Effector CD8-positive, alpha-beta T cell (primary cell): ENCODE measurements around the gene KCTD16.

Source experiments
- DNase-seq: peaks from one replicate; lab custom pipeline; 2025; lab: John Stamatoyannopoulos, UW

Gene KCTD16

DNA sequence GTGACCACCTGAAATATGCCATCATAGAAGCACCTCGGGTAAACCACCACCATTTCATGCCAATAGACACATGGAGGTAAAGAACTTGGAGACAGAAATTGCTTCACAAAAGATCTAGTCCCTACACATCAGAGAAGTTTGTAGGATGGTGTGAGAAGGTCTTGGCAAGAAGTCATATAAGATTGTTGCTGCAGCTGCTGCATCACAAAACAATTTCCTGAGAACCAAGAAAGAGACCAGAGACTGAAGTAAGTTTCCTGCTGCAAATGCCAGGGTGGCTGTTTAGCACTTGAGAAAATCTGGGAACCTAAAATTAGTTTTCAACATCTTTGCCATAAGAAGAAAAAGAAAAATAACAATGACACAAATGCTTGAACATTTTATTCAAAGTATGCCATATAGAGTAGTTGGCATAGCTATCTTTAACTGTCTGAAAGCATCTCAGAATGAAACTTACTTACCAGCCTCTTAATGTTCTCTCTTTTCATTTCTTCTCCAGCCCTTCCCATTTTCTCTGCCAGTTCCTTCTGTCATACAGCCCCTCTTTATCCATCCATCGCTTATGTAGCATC is 114.3 kb downstream of the KCTD16 start:
- DNase-seq: no peak

DNA sequence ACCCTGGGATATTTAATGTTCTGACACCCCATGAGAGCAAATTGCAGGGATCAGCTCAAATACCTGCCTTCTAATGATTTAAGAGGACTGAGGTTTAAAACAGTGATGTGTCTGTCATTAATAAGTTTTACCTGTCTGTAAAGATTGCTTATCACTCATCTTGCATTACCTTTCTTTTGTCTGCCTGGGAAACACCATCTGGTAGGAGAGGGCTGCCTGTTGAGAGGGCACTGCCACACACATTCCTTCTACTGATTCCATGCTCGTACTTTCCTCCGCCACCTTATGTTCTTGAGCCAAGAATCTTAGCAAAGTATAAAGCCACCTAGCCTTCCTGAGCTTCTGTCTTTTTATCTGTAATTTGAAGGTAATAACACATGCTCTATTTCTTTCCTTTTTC is 118.6 kb downstream of the KCTD16 start:
- no peak for DNase-seq

DNA sequence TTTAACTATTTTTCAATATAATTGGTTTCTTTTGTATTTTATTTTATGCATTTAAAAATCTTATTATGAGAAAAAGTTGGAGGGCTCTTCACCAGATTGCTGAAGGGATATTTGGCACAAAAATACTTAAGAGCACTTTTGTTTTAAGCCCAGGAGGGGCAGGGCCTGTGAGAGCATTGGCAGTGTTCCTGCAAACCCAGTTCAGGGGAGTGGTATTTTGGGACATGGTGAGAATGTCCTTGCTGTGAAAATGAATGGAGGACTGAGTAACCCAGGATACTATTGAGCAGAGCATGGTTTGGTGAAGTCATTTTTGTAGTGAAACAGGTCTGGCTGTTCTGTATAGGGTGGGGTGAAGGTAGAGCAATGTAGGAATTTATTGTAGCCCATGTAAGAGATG is 121.4 kb downstream of the KCTD16 start:
- no peak for DNase-seq

DNA sequence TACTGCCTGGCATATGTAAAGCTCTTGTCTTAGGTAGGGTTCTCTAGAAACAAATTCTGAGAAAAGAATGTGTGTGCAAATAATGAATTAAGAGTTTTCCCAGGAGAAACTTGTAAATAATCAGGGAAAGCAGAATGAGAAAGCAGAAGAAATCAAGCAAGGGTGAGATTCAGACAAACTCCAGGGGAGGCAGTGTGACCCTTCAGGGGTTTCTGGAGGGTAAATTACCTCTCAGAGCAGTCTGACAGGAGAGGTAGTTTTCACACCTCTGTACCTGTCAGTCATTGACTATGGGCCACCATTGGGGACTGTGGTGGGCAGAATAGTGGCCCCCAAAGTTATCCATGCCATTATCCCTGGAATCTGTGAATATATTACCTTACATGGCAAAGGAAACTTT is 124.6 kb downstream of the KCTD16 start:
- no peak for DNase-seq

DNA sequence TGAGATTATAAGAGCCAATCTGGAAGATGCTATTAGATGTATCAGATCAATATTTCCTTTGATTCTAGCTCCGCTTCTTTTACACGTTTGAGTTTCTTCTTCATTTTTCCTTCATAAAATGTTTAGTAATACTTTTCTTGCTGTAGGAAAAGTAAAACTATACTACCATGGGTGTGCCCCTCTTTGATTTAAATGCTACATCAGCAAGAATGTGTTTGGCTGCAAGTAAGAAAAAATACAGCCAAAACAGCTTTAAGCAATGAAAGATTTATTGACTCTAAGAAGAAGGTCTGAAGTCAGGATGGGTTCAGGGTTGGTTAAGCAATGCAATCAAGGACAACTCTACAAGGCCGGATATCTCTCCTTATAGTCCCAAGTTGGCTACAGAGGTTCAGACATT is 126.4 kb downstream of the KCTD16 start:
- no peak for DNase-seq

DNA sequence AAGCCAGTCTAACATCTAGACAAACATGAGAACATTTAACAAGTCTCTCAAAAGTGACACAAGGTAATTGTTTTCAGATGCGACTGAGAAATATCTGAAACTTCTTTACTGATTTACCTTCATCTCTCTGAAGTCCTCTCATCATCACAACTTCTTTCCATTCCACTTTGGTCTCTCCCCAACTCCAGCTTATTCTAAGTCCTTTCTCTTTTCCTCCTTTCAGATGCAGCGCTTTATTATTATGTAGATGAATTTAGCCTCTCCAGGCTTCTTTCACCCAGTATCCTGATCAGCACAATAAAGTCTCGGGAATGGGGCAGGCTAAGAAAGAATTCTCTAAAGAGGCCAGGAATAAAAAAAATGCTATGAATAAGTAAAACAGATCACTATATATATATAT is 128.0 kb downstream of the KCTD16 start:
- DNase-seq: no peak

DNA sequence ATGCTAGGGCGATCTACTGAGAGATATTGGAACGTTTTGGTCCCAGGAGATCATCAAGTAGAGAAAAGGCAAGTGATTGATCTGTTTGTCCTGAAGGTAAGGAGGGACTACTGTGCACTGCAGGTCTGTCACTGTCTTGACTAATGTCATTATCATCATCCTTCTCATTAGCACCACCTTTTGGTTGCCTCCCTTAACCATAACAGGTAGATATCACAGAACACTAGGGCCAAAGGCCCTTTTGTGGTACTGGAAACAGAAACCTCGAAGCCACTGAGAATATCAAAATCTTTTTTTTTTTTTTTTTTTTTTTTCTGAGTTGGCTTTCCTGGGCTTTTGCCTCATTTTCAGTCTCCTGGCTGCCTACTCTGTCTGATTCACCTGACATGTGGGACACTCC is 134.0 kb downstream of the KCTD16 start:
- DNase-seq: no peak

DNA sequence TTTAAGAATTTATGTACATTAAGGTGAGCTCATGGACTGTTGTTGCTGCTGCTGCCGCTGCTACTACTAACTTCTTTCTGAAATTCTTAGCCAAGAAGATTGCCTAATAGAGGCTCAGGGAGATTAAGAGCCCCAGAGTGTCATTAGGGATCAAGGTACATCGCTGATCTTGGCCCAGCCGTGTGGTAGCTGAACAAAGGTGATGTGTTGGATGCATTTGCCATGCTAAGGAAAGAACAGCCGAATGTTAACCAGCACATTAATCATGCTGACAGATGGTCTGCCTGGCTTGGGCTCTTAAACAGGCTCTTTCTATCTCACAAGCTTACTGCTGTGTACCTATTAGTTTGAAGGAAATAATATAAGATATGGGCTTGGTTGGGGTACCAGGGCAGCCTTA is 137.1 kb downstream of the KCTD16 start:
- DNase-seq: no peak

DNA sequence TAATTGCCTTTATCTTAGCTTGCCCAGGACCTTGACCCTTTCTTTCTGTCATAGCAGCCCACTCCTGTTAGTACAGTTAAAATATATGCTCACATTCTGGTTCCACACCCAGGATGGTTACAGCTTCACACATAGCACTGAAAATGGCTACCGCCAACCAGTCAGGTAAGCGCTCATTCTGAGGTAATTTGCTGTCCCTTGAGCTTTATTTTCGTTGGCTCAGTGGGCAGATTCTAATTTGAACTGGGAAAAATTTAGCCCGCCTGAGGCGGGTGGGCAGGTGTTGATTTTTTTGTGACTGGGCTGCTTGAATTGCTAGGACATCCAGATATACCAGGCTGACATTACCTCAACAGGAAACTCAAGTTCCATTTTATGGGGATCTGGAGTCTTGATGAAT is 137.5 kb downstream of the KCTD16 start:
- DNase-seq: no peak

DNA sequence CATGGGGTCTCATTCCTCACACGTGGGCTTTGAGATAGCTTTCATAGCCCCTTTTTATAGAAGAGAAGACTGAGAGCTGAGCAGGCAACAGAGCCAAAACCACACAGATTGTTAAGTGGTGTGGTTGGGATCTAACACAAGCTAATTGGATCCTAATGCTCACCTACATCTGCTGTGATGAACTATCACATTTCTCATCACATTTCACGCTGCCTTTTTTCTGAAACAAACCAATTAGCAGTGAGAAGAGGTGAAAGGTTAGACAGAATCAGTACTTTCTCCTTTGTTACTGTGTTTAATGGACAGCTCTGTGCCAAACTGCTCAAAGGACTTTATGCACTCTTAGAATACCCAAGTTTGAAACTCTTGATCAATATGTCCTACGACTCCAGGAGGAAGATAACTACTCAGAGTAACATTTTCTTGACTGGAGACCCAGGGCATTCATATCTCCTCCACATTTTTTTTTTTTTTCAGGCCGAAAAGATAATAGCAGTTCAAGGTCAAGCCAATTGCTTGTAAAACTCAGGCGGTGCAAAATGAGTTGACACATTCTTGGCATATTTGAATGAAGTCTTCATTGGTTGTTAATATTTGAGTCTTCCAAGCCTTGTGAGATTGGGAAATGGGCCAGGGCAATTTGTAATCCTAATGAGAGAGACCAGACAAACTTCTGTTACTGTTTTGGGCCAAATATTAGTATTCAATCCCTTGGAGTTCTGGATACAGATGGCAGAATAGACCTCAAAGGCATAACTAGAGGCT is 138.4 kb downstream of the KCTD16 start:
- no peak for DNase-seq

DNA sequence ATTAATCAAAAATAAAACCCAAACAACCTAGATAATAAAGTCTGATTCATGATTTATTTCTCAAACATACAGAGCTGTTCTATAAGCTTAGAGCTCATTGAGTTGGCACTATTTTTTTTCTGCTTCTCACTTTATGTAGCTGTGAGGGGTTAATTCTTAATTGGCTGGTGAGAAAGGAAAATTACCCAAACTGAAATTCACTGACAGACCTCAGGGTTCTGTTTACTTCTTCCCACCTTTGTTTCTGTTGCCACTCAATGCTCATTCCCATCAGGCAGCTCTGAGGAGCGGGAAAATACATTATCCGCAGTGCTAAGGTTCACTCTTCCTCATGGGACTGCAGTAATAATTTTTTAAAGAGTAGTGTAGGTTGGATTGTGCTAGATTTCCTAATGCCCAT is 139.9 kb downstream of the KCTD16 start:
- no peak for DNase-seq

DNA sequence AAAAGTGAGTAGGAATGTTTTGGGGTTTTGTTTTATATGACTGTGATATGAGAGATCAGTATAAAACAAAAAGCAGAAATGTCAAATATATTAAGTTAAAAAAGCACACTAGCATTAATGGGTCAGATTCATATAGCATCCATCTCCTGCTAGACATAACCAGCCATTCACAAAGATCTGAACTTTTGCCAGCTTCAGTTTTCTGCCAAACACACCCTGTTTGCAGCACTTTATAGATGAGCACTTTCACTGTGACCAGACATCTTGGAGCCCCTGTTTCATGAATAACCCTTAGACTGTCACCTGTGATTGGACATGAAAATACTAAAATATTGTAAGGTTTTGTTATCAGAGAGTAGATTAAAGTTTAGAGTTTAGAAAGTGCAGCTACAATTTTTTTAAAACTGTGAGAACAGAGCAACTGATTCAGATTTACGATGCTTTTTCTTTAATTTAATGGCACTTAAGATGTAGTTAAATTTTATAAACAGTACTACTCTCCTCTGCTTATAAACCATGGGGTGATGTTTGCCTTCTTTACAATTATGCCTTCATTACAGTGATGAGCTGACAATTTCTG is 142.6 kb downstream of the KCTD16 start:
- no peak for DNase-seq

DNA sequence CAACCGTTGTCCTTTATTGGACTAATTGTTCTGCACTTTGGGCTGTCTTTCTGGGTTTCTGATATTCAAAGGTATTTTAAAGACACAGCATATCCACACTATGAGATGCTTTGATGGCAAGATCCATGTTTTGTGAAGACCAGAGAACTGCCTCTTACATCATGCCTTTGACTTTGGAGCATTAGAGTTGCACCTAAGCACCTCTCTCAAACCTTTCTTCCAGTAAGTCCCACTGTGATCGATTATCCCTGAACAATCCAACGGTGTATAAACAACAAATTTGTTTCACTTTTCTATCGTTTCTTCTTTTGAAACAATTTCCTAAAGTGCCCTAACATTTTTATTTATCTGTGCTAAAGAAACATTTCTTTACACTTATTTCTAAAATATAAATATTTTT is 144.4 kb downstream of the KCTD16 start:
- DNase-seq: no peak

DNA sequence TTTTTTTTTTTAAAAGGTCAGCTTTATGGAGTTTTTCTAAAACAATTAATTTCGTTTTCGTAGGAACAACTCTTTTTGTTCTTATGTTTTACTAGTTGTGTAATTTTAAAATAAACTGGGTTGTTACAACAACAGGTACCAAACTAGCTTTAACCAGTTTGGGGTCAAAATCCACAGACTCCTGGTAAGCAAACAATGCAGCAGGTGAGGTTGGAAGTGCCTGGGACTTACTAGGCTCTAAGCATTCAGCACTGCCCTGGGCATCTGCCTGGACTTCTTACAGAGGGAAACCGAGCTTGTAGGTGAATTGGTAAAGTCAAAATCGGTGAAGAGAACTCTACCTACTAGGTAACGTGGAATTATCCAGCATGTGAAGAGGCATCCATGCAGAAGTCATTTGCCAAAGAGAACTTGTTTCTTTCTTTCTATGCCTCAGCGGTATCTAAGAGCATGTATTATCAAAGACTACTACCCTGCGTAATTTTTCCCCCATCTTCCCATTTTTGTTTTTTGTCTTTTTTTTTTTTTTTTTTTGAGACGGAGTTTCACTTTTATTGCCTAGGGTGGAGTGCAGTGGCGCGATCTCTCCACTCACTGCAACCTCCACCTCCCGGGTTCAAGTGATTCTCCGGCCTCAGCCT is 145.4 kb downstream of the KCTD16 start:
- DNase-seq: no peak

DNA sequence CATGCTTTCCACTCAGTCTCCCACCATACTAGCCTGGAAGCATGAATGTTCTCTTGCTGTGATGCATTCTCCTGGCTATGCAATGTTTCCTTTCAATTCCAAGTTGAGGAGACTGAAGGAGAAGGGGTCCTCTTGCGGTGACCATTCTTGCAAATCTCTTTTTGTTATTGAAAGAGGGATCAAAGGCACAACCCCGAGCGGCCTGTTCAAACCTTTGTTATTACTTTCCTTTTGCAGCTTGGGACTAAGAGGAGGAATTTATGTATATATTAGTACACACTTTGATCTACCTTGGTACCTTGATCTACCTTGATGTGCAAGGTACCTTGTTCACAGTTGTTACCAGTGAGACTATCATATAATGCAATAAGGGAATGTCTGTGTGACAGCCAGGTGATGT is 147.3 kb downstream of the KCTD16 start:
- DNase-seq: no peak

DNA sequence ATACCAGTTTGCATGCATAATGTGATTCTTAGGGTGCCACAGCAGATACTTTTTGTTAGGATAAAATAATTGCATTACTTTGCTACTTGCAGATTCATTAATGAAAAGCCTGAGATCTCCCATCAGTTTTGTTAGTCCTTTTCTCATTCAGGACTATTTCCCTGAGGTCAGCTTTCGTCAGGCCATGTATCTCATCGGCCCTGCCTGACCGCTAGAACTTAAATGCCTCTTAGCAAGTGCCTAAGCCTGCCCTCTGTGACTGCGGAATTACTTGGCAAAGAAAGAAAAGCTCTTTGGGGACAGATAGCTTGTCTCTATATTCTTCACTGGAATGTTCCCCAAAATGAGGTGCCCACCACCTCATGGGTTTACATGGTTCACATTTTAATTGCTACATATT is 147.8 kb downstream of the KCTD16 start:
- DNase-seq: no peak

DNA sequence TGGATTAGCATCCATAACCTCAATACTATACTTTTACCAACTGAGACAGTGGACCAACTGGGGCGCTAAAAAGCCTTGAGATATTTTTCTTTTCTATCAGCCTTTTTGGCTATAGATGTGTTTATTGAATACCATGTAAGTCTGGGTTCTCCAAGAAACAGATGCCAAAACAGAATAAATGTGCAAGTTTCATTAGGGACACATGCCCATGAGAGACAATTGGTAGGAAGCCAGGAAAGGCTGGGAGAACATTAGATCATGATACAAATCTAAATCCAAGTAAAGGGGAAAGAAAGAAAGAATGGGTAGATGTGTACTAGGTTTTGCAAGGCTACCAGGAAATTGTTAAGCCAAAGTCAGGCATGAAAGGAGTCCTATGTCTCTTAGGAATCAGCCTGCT is 152.5 kb downstream of the KCTD16 start:
- no peak for DNase-seq

DNA sequence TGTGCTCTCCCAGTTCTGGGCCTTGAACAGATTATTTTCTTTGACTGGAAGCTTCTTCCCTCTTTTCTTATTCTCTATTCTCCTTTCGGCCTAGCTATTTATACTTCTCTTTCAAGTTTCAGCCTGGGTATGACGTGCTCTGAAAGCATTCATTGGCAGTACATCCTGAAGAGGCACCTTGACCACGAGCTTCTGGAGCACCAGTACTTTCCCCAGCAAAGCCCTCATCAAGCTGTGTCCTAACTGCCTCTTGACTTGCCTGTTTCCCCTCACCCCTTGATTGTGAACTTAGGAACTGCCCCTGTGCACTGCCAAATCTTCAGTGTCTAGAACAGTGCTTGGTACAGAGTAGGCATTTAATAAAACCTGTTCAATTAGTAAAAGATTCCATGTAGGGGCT is 154.9 kb downstream of the KCTD16 start:
- DNase-seq: no peak

DNA sequence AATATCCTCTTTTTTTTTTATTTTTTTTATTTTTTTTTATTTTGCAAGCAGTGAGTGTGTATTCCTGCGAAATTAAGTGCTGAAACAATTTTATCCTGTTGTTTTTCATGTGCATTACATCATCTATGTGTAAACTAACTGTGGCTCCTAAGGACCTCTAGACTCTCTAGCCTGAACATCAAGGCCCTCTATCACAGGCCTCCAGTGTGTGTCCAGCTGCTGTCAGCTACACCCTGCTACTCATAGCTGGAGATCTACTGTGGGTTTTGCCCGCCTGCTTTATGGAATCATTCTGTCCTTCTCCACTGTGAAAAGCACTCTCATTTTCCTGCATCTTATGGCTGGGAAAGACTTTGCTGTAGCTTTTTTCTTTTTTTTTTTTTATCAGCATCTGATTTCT is 157.8 kb downstream of the KCTD16 start:
- DNase-seq: no peak

DNA sequence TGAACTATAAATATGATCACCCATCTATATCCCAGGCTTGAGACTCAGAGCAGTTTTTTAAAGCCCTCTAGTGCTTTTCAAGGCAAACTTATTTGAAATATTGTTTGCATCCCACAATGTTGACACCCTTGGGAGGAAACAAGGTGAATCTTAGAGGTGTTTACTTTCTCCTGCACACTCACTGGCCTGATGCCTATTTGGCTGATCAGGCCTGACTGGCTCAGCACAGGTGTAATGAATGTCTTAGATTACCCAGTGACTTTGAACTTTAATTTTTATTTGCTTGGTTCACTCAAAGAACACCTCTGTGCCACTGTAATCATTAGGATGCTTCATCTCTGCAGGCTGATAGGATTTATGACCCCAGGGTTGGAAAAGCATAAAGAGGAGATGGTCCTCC is 158.3 kb downstream of the KCTD16 start:
- DNase-seq: no peak

DNA sequence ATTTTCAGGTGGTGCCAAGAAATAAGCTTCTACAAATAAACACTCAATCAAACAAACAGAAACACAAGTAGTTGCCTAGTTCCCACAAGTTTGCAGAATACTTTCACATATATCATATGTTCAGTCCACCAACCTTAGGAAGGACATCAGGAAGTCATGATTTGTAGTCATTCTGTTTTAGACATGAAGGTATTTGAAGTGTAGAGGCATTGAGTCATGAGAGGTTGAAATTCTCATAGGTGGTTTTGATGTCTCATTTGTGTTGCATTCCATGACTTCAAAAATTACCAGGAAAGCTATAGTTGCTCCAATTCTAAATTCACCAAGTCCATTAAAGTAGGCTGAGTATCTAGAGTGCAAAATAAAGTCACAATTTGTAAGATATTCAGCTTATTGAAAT is 159.0 kb downstream of the KCTD16 start:
- no peak for DNase-seq

DNA sequence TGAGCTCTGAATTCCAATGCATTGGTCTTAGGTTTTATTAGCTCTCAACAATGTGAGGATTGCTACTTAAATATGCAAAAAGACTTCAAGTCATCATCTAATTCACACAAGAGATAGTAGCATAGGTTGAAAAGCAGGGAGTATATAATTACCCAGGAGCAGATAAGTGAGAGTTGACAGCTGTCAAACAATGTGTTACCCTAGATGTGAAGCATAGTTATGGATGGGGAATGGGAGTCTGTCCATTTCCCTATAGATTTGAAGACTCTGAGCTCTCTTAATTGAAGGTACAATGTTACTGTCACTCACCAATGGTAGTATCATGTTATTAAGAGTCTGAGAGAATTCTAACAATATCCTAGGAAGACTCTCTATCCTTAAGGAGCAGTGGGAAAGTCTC is 160.7 kb downstream of the KCTD16 start:
- DNase-seq: no peak

DNA sequence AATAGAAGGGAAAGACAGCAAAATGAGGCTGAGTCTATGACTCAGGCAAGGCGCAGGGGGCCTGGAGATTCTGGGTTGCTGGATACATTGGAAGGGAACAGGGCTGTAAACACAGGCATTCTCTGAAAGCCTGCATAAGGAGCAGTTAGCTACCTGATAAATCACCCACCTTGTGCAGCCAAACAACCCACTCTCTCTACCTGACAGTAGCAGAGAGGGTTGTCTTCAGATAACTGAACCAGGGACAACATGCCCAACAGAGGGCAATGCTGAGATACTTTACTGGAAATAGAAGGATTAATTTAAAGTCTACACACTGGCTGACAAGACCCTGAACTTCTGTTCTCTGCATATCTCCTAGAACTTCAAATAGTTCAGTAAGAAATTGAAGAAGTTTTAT is 161.6 kb downstream of the KCTD16 start:
- DNase-seq: no peak
